ENCODE measurements around the gene TEF.

The TEF gene

DNA sequence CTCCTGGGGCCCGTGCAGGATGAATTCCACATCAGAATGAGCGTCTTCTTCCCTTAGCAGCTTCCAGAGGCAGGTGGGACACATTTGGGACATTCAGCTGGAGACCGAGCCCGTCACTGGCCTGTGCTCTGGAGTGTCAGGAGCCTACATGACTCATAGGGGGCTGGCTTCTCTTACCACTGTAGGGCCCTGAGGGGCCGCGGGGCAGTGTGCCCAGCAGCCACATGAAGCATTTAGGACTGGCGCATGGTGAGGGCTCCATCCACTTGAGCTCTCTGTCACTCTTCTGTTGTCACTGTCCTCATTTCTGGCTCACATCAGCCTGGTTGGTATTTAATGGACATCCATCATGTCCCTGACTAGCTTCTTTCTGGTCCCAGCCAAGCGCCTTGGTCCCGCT lies 38.0 kb upstream of the TEF start:
- H3K23ac ChIP-seq (ENCODE audit: low read depth, low read length, poor library complexity) = no peak overlapping the region
- no peak overlapping the region for H3K18ac ChIP-seq (ENCODE audit: low read length)
- no peak overlapping the region for H3K9ac ChIP-seq (ENCODE audit: low read depth, low read length, poor library complexity)
- no peaks in the 10 kb centered on the region for H3K9me3 ChIP-seq (replicated peaks in 1 of 2; ENCODE audit: control insufficient read depth in 2 of 2, insufficient read depth in 1 of 2, low read depth in 1 of 2, low read length in 2 of 2)
- H3K4ac ChIP-seq (ENCODE audit: low read length) = no peak overlapping the region
- no peak overlapping the region for H2BK15ac ChIP-seq (ENCODE audit: low read length)
- H2AFZ ChIP-seq (ENCODE audit: low read length) = no peak overlapping the region
- H2AK5ac ChIP-seq (ENCODE audit: low read depth, low read length) = no peak overlapping the region
- H4K91ac ChIP-seq (ENCODE audit: low read depth, low read length, poor library complexity) = no peak overlapping the region
- no peaks in the 10 kb centered on the region for H3K4me1 ChIP-seq (ENCODE audit: control insufficient read depth in 2 of 2, insufficient read depth in 1 of 2, low read depth in 1 of 2, low read length in 2 of 2)
- H2BK5ac ChIP-seq (ENCODE audit: low read length) = no peak overlapping the region
- no peak overlapping the region for H4K8ac ChIP-seq (ENCODE audit: low read depth, low read length)
- peaks cover 2% of the 10 kb centered on the region for H3K79me1 ChIP-seq (ENCODE audit: low read depth, low read length)
- peaks cover 52 to 89% of the 10 kb centered on the region in 2 donors for H3K36me3 ChIP-seq (replicated peaks in 1 of 2; ENCODE audit: control insufficient read depth in 2 of 2, insufficient read depth in 2 of 2, low read length in 2 of 2)
- no peak for DNase-seq (ENCODE audit: low spot score)
- WGBS, 2 donors (ENCODE audit: extremely low coverage in 2 of 2, insufficient read length in 2 of 2, insufficient replicate concordance in 1 of 2) = no CpG with 5 or more reads among the region's 9 CpGs
- H3K14ac ChIP-seq (ENCODE audit: low read length) = no peak overlapping the region
- no peak overlapping the region for H2BK120ac ChIP-seq (ENCODE audit: low read depth, low read length)
- no peak overlapping the region for H3K4me2 ChIP-seq (ENCODE audit: insufficient read depth, low read length, poor library complexity, severe bottlenecking)
- H3K27ac ChIP-seq (replicated peaks; ENCODE audit: low read length) = no peak overlapping the region
- no peak overlapping the region for H2BK12ac ChIP-seq (ENCODE audit: low read length)
- H3K27me3 ChIP-seq (ENCODE audit: control insufficient read depth in 3 of 3, insufficient read depth in 3 of 3, low read depth in 1 of 3, low read length in 3 of 3) = no peaks in the 10 kb centered on the region
- no peak overlapping the region for H3K4me3 ChIP-seq (ENCODE audit: low read length in 2 of 2)

GRCh38 chr22:41344189-41344788 lies 37.5 kb upstream of the TEF start:
- Histone ChIP-seq H3K79me1 (ENCODE audit: low read depth, low read length) (peaks cover 3% of the 10 kb centered on the region), H2BK120ac (ENCODE audit: low read depth, low read length) (no peak overlapping the region), H4K91ac (ENCODE audit: low read depth, low read length, poor library complexity) (no peak overlapping the region), H3K9ac (ENCODE audit: low read depth, low read length, poor library complexity) (no peak overlapping the region), H3K27ac (replicated peaks; ENCODE audit: low read length) (no peak overlapping the region), H3K14ac (ENCODE audit: low read length) (no peak overlapping the region), H3K36me3 (replicated peaks in 1 of 2; ENCODE audit: control insufficient read depth in 2 of 2, insufficient read depth in 2 of 2, low read length in 2 of 2) (peaks cover 55 to 90% of the 10 kb centered on the region in 2 donors), H2AK5ac (ENCODE audit: low read depth, low read length) (no peak overlapping the region), H2BK12ac (ENCODE audit: low read length) (no peak overlapping the region), H2BK15ac (ENCODE audit: low read length) (no peak overlapping the region), H3K23ac (ENCODE audit: low read depth, low read length, poor library complexity) (peak overlapping the region; percentile 68), H3K4me3 (ENCODE audit: low read length in 2 of 2) (no peak overlapping the region), H2AFZ (ENCODE audit: low read length) (no peak overlapping the region), H3K27me3 (ENCODE audit: control insufficient read depth in 3 of 3, insufficient read depth in 3 of 3, low read depth in 1 of 3, low read length in 3 of 3) (no peaks in the 10 kb centered on the region), H4K8ac (ENCODE audit: low read depth, low read length) (no peak overlapping the region), H3K18ac (ENCODE audit: low read length) (no peak overlapping the region), H3K9me3 (replicated peaks in 1 of 2; ENCODE audit: control insufficient read depth in 2 of 2, insufficient read depth in 1 of 2, low read depth in 1 of 2, low read length in 2 of 2) (no peaks in the 10 kb centered on the region), H3K4me1 (ENCODE audit: control insufficient read depth in 2 of 2, insufficient read depth in 1 of 2, low read depth in 1 of 2, low read length in 2 of 2) (no peaks in the 10 kb centered on the region), H2BK5ac (ENCODE audit: low read length) (no peak overlapping the region), H3K4me2 (ENCODE audit: insufficient read depth, low read length, poor library complexity, severe bottlenecking) (no peak overlapping the region), H3K4ac (ENCODE audit: low read length) (no peak overlapping the region)
- no CpG with 5 or more reads among the region's 11 CpGs for WGBS, 2 donors (ENCODE audit: extremely low coverage in 2 of 2, insufficient read length in 2 of 2, insufficient replicate concordance in 1 of 2)
- DNase-seq (ENCODE audit: low spot score) = no peak

DNA sequence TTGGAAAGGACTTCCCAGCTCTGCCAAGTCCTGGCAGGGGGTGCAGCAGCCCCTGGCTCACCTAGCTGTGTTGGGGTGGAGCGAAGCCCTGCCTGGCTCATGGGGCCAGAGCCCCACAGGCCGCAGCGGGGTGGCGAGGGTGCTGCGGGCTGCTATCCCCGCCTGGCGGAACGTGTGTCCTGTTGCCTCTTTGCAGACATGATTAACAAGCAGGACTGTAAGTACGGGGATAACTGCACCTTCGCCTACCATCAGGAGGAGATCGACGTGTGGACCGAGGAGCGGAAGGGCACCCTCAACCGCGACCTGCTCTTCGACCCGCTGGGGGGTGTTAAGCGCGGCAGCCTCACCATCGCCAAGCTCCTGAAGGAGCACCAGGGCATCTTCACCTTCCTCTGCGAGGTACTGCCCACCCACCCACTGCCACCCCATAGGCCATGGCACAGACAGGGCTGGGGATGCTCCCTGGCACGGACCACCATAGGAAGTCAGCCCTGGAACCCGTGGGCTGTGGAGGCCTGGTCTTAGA lies 35.9 kb upstream of the TEF start:
- Histone ChIP-seq H3K18ac (ENCODE audit: low read length) (no peak overlapping the region), H2BK120ac (ENCODE audit: low read depth, low read length) (no peak overlapping the region), H2BK5ac (ENCODE audit: low read length) (no peak overlapping the region), H3K9ac (ENCODE audit: low read depth, low read length, poor library complexity) (no peak overlapping the region), H3K27ac (replicated peaks; ENCODE audit: low read length) (no peak overlapping the region), H2BK15ac (ENCODE audit: low read length) (no peak overlapping the region), H4K8ac (ENCODE audit: low read depth, low read length) (no peak overlapping the region), H2AK5ac (ENCODE audit: low read depth, low read length) (no peak overlapping the region), H3K23ac (ENCODE audit: low read depth, low read length, poor library complexity) (no peak overlapping the region), H3K4ac (ENCODE audit: low read length) (no peak overlapping the region), H2AFZ (ENCODE audit: low read length) (no peak overlapping the region), H3K4me1 (ENCODE audit: control insufficient read depth in 2 of 2, insufficient read depth in 1 of 2, low read depth in 1 of 2, low read length in 2 of 2) (no peaks in the 10 kb centered on the region), H3K79me1 (ENCODE audit: low read depth, low read length) (peaks cover 5% of the 10 kb centered on the region), H2BK12ac (ENCODE audit: low read length) (no peak overlapping the region), H3K14ac (ENCODE audit: low read length) (no peak overlapping the region), H3K36me3 (replicated peaks in 1 of 2; ENCODE audit: control insufficient read depth in 2 of 2, insufficient read depth in 2 of 2, low read length in 2 of 2) (peaks cover 65 to 91% of the 10 kb centered on the region in 2 donors), H3K27me3 (ENCODE audit: control insufficient read depth in 3 of 3, insufficient read depth in 3 of 3, low read depth in 1 of 3, low read length in 3 of 3) (no peaks in the 10 kb centered on the region), H3K4me2 (ENCODE audit: insufficient read depth, low read length, poor library complexity, severe bottlenecking) (no peak overlapping the region), H3K4me3 (ENCODE audit: low read length in 2 of 2) (no peak overlapping the region), H3K9me3 (replicated peaks in 1 of 2; ENCODE audit: control insufficient read depth in 2 of 2, insufficient read depth in 1 of 2, low read depth in 1 of 2, low read length in 2 of 2) (no peaks in the 10 kb centered on the region), H4K91ac (ENCODE audit: low read depth, low read length, poor library complexity) (no peak overlapping the region)
- no CpG with 5 or more reads among the region's 24 CpGs for WGBS, 2 donors (ENCODE audit: extremely low coverage in 2 of 2, insufficient read length in 2 of 2, insufficient replicate concordance in 1 of 2)
- DNase-seq (ENCODE audit: low spot score) = no peak

- Histone ChIP-seq H3K18ac (ENCODE audit: low read length) (no peak overlapping the region), H3K36me3 (replicated peaks in 1 of 2; ENCODE audit: control insufficient read depth in 2 of 2, insufficient read depth in 2 of 2, low read length in 2 of 2) (peaks cover 70 to 96% of the 10 kb centered on the region in 2 donors), H2AFZ (ENCODE audit: low read length) (no peak overlapping the region), H2BK12ac (ENCODE audit: low read length) (no peak overlapping the region), H3K9me3 (replicated peaks in 1 of 2; ENCODE audit: control insufficient read depth in 2 of 2, insufficient read depth in 1 of 2, low read depth in 1 of 2, low read length in 2 of 2) (no peaks in the 10 kb centered on the region), H2BK5ac (ENCODE audit: low read length) (peak overlapping the region; percentile 67), H3K4ac (ENCODE audit: low read length) (no peak overlapping the region), H2AK5ac (ENCODE audit: low read depth, low read length) (no peak overlapping the region), H3K23ac (ENCODE audit: low read depth, low read length, poor library complexity) (no peak overlapping the region), H2BK15ac (ENCODE audit: low read length) (no peak overlapping the region), H3K27me3 (ENCODE audit: control insufficient read depth in 3 of 3, insufficient read depth in 3 of 3, low read depth in 1 of 3, low read length in 3 of 3) (no peaks in the 10 kb centered on the region), H4K91ac (ENCODE audit: low read depth, low read length, poor library complexity) (no peak overlapping the region), H3K4me2 (ENCODE audit: insufficient read depth, low read length, poor library complexity, severe bottlenecking) (no peak overlapping the region), H4K8ac (ENCODE audit: low read depth, low read length) (no peak overlapping the region), H3K27ac (replicated peaks; ENCODE audit: low read length) (no peak overlapping the region), H3K79me1 (ENCODE audit: low read depth, low read length) (peaks cover 5% of the 10 kb centered on the region), H3K4me1 (ENCODE audit: control insufficient read depth in 2 of 2, insufficient read depth in 1 of 2, low read depth in 1 of 2, low read length in 2 of 2) (no peaks in the 10 kb centered on the region), H2BK120ac (ENCODE audit: low read depth, low read length) (no peak overlapping the region), H3K14ac (ENCODE audit: low read length) (no peak overlapping the region), H3K4me3 (ENCODE audit: low read length in 2 of 2) (no peak overlapping the region), H3K9ac (ENCODE audit: low read depth, low read length, poor library complexity) (no peak overlapping the region)
- no peak for DNase-seq (ENCODE audit: low spot score)
- no CpG with 5 or more reads among the region's 18 CpGs for WGBS, 2 donors (ENCODE audit: extremely low coverage in 2 of 2, insufficient read length in 2 of 2, insufficient replicate concordance in 1 of 2)
These were observed 34.5 kb upstream of the TEF start for GRCh38 chr22:41347066-41347859.

All from neuronal stem cell (in vitro differentiated cells).